A673 (cell line): Measurements from ENCODE around the gene CHST7. TPM values are rescaled to one million over a fixed set of nuclear protein-coding genes. Genes with fewer than 3 reads are reported as not detected.
A peak's percentile ranks its signal among the peaks of the same experiment; 100 is the strongest.

Experiments used
- BruUV-seq: library from RNA; stranded (reverse); fragments of 400-500 nt; replicated peaks from 2 replicates; lab custom pipeline; 2021; lab: Mats Ljungman, UMichigan
- CTCF ChIA-PET: fragments of 300-600 bp; sonication (Branson Sonifier 250); formaldehyde crosslinking; loops from one replicate; lab custom pipeline; 2022; ENCODE audit warnings: antibody characterized with exemption; lab: Charles Lee
- POLR2A ChIA-PET: fragments of 300-600 bp; sonication (Branson Sonifier 250); formaldehyde crosslinking; loops from one replicate; lab custom pipeline; 2022; ENCODE audit warnings: antibody characterized with exemption; ENCODE audit not compliant: low non-redundant PET; lab: Charles Lee
- DNase-seq: peaks from one replicate; pipeline ENCODE4 v3.0.0-alpha.2; 2015; ENCODE audit warnings: low spot score
- H3K27ac ChIP-seq: fragments of 200-600 bp; sonication (generic); 2 replicates; pipeline ENCODE4 v1.5.1; 2016; ENCODE audit warnings: mixed run types, low read depth, mild to moderate bottlenecking, mixed read lengths, antibody characterized with exemption, low read length; ENCODE audit not compliant: poor library complexity, severe bottlenecking
- H3K27me3 ChIP-seq: fragments of 200-600 bp; sonication (generic); replicated peaks from 2 replicates; pipeline ENCODE4 v1.6.1; 2017; ENCODE audit warnings: mixed run types, low read depth, mild to moderate bottlenecking, mixed read lengths, antibody characterized with exemption, low read length; ENCODE audit not compliant: insufficient read depth, poor library complexity
- H3K36me3 ChIP-seq: fragments of 200-600 bp; sonication (generic); 2 replicates; pipeline ENCODE4 v1.6.1; 2016; ENCODE audit warnings: mixed run types, mild to moderate bottlenecking, mixed read lengths, antibody characterized with exemption, low read length; ENCODE audit not compliant: insufficient read depth, poor library complexity, severe bottlenecking
- H3K4me1 ChIP-seq: fragments of 200-600 bp; sonication (generic); 2 replicates; pipeline ENCODE4 v1.6.1; 2017; ENCODE audit warnings: mixed run types, mild to moderate bottlenecking, mixed read lengths, antibody characterized with exemption, low read length; ENCODE audit not compliant: insufficient read depth, poor library complexity, severe bottlenecking
- H3K4me3 ChIP-seq: fragments of 200-600 bp; sonication (generic); 2 replicates; pipeline ENCODE4 v1.5.1; 2016; ENCODE audit warnings: low read depth, mixed run types, mild to moderate bottlenecking, mixed read lengths, low read length; ENCODE audit not compliant: poor library complexity, severe bottlenecking
- H3K9me3 ChIP-seq: fragments of 200-600 bp; sonication (generic); 2 replicates; pipeline ENCODE4 v1.6.1; 2016; ENCODE audit warnings: mixed run types, low read depth, mild to moderate bottlenecking, mixed read lengths, antibody characterized with exemption, low read length; ENCODE audit not compliant: poor library complexity, severe bottlenecking
- EZH2 ChIP-seq: fragments of 200-600 bp; sonication (generic); IDR thresholded peaks from 2 replicates; pipeline ENCODE4 v1.6.1; 2017; ENCODE audit warnings: borderline replicate concordance, low read depth, mild to moderate bottlenecking, mixed read lengths, antibody characterized with exemption, low read length; ENCODE audit not compliant: poor library complexity, severe bottlenecking
- intact Hi-C: fragments of 100-400 bp; cut with micrococcal nuclease; formaldehyde crosslinking; loops from one replicate; pipeline ENCODE4 v1.10.0; 2022; ENCODE audit not compliant: unreplicated experiment
- total RNA-seq: library from RNA; stranded (reverse); gene quantifications from 2 replicates; pipeline ENCODE4 v1.2.3, GENCODE V29; 2021
- TF ChIP-seq, protein P1 (sequence below): fragments of 300-800, 200-600 bp; sonication (generic); conservative IDR thresholded peaks from 2 replicates; pipeline ENCODE4 v1.5.1; 2017; ENCODE audit warnings: low read depth, mild to moderate bottlenecking, antibody characterized with exemption, low read length, moderate library complexity, mixed read lengths

CHST7 gene
- total RNA-seq, 1 experiment from 2014 or later, result 5.7 TPM

DNA sequence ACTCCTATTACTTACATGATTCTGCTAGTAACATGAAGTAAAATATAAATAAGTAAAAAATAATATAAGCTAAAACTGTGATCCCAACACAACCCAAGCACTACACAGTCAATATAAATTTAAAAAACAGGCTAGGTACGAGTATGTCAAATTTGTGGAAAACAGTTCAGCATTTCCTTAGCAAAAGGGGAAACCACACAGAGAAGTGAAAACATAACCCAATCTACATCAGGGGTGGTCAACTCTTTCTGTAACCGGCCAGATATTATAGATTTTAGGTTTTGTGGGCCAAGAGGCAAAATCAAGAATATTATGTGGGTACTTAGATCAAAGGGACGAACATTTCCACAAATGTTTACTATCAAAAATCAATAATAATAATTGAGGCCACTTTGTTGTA lies 70.1 kb downstream of the CHST7 start:
- Histone ChIP-seq H3K9me3 (no peaks in the 10 kb centered on the region), H3K27ac (no peak overlapping the region), H3K4me1 (peaks cover 6% of the 10 kb centered on the region), H3K27me3 (no peaks in the 10 kb centered on the region), H3K36me3 (no peaks in the 10 kb centered on the region), H3K4me3 (no peak overlapping the region)
- TF ChIP-seq, protein P1, sequence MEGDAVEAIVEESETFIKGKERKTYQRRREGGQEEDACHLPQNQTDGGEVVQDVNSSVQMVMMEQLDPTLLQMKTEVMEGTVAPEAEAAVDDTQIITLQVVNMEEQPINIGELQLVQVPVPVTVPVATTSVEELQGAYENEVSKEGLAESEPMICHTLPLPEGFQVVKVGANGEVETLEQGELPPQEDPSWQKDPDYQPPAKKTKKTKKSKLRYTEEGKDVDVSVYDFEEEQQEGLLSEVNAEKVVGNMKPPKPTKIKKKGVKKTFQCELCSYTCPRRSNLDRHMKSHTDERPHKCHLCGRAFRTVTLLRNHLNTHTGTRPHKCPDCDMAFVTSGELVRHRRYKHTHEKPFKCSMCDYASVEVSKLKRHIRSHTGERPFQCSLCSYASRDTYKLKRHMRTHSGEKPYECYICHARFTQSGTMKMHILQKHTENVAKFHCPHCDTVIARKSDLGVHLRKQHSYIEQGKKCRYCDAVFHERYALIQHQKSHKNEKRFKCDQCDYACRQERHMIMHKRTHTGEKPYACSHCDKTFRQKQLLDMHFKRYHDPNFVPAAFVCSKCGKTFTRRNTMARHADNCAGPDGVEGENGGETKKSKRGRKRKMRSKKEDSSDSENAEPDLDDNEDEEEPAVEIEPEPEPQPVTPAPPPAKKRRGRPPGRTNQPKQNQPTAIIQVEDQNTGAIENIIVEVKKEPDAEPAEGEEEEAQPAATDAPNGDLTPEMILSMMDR, result no peak
- no peak for TF ChIP-seq EZH2
- intact Hi-C loops, result loop anchor here (2.0 to 10.0 kb wide), 2 partner anchors 71 to 451 kb away; partner anchors contain the start of gene CHST7
- CTCF ChIA-PET, result no interaction called here
- no TSS peak for BruUV-seq
- POLR2A ChIA-PET, result no interaction called here
- DNase-seq, result no peak

DNA sequence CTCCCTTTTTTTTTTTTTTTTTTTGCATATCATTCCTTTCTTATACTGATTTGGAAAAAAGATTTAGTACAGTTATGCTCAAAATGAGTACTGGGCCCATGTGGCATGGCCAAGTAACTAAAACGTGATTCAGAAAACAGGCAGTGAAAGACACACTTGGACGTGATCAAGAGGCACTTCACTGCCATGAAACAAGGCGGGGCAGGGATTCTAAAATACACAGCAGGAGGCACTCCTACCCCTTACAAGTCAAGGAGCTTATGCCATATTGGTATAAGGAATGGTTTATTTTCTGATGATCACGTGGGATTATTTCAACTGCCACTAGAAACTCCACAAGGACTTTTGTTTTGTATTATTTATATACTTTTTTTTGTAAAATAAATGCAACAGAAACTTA lies 72.0 kb downstream of the CHST7 start:
- BruUV-seq, result no TSS peak
- POLR2A ChIA-PET, result no interaction called here
- peaks cover 25% of the 10 kb centered on the region for H3K4me1 ChIP-seq
- CTCF ChIA-PET, result no interaction called here
- H3K36me3 ChIP-seq, result no peaks in the 10 kb centered on the region
- H3K27ac ChIP-seq, result no peak overlapping the region
- no peaks in the 10 kb centered on the region for H3K9me3 ChIP-seq
- TF ChIP-seq, protein P1, result no peak
- TF ChIP-seq EZH2, result no peak
- DNase-seq, result peak; percentile 18
- H3K4me3 ChIP-seq, result no peak overlapping the region
- intact Hi-C loops, result loop anchor here (10.0 kb wide), 1 partner anchor 449 kb away; no protein-coding TSS in a partner anchor
- H3K27me3 ChIP-seq, result no peaks in the 10 kb centered on the region

- Histone ChIP-seq H3K4me1 (peaks cover 25% of the 10 kb centered on the region), H3K36me3 (no peaks in the 10 kb centered on the region), H3K4me3 (no peak overlapping the region), H3K27ac (no peak overlapping the region), H3K9me3 (no peaks in the 10 kb centered on the region), H3K27me3 (no peaks in the 10 kb centered on the region)
- DNase-seq, result no peak
- intact Hi-C loops, result loop anchor here (10.0 kb wide), 1 partner anchor 448 kb away; no protein-coding TSS in a partner anchor
- POLR2A ChIA-PET, result no interaction called here
- no TSS peak for BruUV-seq
- TF ChIP-seq EZH2, result no peak
- TF ChIP-seq, protein P1, result no peak
- CTCF ChIA-PET, result no interaction called here
These were observed 73.7 kb downstream of the CHST7 start for GRCh38 chrX:46647251-46647650.

Other genes starting within 250 kb of the CHST7 start
- 5.8 and 7.9 TPM in 2 replicates for gene ZNF674, start 28.3 kb upstream of the CHST7 start, total RNA-seq
- gene SLC9A7, start 185.4 kb downstream of the CHST7 start, total RNA-seq, result 11.3 and 13.1 TPM in 2 replicates